A549 (cell line): ENCODE measurements around the gene SERPIND1.

Source experiments
- HDAC2 ChIP-seq: fragments of 200-600 bp; sonication (generic); IDR thresholded peaks from 2 replicates; pipeline ENCODE4 v1.6.1; 2016
- TF ChIP-seq, protein P1 (sequence below): fragments of >200 bp; sonication (Bioruptor Twin); formaldehyde crosslinking; IDR thresholded peaks from 3 replicates; pipeline ENCODE4 v1.5.1; 2016
- TF ChIP-seq, protein P2 (sequence below): fragments of 450-650 bp; IDR thresholded peaks from 2 replicates; pipeline ENCODE4 v1.6.1; 2014; ENCODE audit warnings: antibody characterized with exemption

DNA sequence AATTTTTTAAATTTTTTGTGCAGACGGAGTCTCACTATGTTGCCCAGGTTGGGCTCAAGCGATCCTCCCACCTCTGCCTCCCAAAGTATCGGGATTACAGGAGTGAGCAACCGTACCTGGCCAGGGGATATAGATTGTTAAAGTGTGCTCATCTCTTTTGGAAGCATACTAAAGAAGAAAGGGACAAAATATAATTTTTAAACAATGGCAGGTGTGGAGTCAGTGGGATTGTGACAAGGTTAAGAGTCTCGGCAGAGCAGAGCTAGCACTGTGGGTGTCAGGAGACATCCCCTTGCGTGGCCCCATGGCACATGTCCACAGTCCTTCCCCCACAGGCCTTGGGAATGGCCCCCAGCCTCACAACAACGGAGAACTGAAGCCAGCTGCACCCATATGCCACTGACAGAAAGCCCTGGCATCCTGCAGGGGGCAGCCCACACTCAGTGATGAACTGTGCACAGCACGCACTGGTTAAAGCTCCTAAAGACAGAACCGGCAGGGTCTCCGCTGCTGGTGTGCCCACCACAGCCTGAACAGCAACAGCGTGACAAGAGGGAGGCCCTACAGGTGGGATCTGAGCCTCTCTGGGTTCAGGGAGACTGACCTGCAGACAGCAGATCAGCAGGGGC lies 29.9 kb downstream of the SERPIND1 start:
- TF ChIP-seq, protein P1, sequence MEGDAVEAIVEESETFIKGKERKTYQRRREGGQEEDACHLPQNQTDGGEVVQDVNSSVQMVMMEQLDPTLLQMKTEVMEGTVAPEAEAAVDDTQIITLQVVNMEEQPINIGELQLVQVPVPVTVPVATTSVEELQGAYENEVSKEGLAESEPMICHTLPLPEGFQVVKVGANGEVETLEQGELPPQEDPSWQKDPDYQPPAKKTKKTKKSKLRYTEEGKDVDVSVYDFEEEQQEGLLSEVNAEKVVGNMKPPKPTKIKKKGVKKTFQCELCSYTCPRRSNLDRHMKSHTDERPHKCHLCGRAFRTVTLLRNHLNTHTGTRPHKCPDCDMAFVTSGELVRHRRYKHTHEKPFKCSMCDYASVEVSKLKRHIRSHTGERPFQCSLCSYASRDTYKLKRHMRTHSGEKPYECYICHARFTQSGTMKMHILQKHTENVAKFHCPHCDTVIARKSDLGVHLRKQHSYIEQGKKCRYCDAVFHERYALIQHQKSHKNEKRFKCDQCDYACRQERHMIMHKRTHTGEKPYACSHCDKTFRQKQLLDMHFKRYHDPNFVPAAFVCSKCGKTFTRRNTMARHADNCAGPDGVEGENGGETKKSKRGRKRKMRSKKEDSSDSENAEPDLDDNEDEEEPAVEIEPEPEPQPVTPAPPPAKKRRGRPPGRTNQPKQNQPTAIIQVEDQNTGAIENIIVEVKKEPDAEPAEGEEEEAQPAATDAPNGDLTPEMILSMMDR: peak; percentile 51
- TF ChIP-seq, protein P2, sequence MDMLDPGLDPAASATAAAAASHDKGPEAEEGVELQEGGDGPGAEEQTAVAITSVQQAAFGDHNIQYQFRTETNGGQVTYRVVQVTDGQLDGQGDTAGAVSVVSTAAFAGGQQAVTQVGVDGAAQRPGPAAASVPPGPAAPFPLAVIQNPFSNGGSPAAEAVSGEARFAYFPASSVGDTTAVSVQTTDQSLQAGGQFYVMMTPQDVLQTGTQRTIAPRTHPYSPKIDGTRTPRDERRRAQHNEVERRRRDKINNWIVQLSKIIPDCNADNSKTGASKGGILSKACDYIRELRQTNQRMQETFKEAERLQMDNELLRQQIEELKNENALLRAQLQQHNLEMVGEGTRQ: no peak
- TF ChIP-seq HDAC2: no peak
